AG04450 (cell line): ENCODE data around the gene PEDS1. TPM values are rescaled to one million over a fixed set of nuclear protein-coding genes. Genes with fewer than 3 reads are reported as not detected.

ENCODE experiments used
- CTCF ChIA-PET: fragments of 300-600, 350-600 bp; formaldehyde crosslinking; extraction: SDS; loops from one replicate; lab custom pipeline; 2022; ENCODE audit warnings: antibody characterized with exemption, inconsistent platforms; lab: Charles Lee
- POLR2A ChIA-PET: fragments of 350-600 bp; formaldehyde crosslinking; extraction: SDS; loops from one replicate; lab custom pipeline; 2021; ENCODE audit warnings: antibody characterized with exemption, inconsistent platforms; lab: Yijun Ruan, JAX
- DNase-seq: peaks from one replicate; pipeline ENCODE4 v3.0.0-alpha.2; 2011; ENCODE audit warnings: low read depth, low spot score
- H3K27ac ChIP-seq: one replicate; pipeline ENCODE4 v1.5.1; 2012; ENCODE audit warnings: low read depth, low read length, control low read depth
- H3K27me3 ChIP-seq: one replicate; pipeline ENCODE4 v1.6.0; 2012; ENCODE audit warnings: low read length; ENCODE audit not compliant: control insufficient read depth, insufficient read depth
- H3K4me3 ChIP-seq: 2 replicates; pipeline ENCODE4 v1.5.1; 2011; ENCODE audit warnings: mild to moderate bottlenecking, low read depth, low read length, control low read depth
- H3K9me3 ChIP-seq: 2 replicates; pipeline ENCODE4 v1.5.1; 2012; ENCODE audit warnings: low read length; ENCODE audit not compliant: control insufficient read depth, insufficient read depth
- polyA plus RNA-seq: library from polyadenylated mRNA; depleted of rRNA; stranded (reverse); fragments of >200 nt; gene quantifications from 2 replicates; pipeline ENCODE4 v1.2.3, GENCODE V29; 2011
- TF ChIP-seq, protein P1 (sequence below): IDR thresholded peaks from 2 replicates; pipeline ENCODE4 v1.5.1; 2011; ENCODE audit warnings: low read depth, low read length, control low read depth, inconsistent platforms

Gene PEDS1
- polyA plus RNA-seq, 1 experiment: 24.7 TPM

DNA sequence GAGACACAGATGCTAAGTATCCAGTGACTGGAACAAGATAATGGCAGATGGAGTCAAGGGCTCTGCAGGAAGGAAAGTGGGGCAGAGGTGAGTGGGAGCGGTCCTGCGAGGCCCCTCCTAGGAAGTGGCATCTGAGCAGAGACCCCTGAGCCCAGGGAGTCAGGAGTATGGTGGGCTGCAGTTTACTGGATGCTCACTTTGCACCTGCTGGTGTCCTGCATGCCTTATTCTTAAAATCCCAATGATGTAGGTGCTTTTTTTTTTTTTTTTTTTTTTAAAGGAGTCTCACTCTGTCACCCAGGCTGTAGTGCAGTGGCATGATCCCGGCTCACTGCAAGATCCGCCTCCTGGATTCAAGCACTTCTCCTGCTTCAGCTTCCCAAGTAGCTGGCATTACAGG, 42.7 kb upstream of the PEDS1 start:
- DNase-seq: no peak
- H3K9me3 ChIP-seq: peaks cover 12% of the 10 kb centered on the region
- TF ChIP-seq, protein P1, sequence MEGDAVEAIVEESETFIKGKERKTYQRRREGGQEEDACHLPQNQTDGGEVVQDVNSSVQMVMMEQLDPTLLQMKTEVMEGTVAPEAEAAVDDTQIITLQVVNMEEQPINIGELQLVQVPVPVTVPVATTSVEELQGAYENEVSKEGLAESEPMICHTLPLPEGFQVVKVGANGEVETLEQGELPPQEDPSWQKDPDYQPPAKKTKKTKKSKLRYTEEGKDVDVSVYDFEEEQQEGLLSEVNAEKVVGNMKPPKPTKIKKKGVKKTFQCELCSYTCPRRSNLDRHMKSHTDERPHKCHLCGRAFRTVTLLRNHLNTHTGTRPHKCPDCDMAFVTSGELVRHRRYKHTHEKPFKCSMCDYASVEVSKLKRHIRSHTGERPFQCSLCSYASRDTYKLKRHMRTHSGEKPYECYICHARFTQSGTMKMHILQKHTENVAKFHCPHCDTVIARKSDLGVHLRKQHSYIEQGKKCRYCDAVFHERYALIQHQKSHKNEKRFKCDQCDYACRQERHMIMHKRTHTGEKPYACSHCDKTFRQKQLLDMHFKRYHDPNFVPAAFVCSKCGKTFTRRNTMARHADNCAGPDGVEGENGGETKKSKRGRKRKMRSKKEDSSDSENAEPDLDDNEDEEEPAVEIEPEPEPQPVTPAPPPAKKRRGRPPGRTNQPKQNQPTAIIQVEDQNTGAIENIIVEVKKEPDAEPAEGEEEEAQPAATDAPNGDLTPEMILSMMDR: no peak
- CTCF ChIA-PET: interaction anchor here (0.7 kb wide), 1 partner anchor 110 kb away, joined by 6 read pairs; no protein-coding TSS in a partner anchor
- POLR2A ChIA-PET: interaction anchor here (1.5 kb wide), 1 partner anchor 28 kb away, joined by 3 read pairs; no protein-coding TSS in a partner anchor
- H3K27ac ChIP-seq: peak overlapping the region; percentile 11
- H3K4me3 ChIP-seq: no peak overlapping the region
- H3K27me3 ChIP-seq: no peaks in the 10 kb centered on the region

DNA sequence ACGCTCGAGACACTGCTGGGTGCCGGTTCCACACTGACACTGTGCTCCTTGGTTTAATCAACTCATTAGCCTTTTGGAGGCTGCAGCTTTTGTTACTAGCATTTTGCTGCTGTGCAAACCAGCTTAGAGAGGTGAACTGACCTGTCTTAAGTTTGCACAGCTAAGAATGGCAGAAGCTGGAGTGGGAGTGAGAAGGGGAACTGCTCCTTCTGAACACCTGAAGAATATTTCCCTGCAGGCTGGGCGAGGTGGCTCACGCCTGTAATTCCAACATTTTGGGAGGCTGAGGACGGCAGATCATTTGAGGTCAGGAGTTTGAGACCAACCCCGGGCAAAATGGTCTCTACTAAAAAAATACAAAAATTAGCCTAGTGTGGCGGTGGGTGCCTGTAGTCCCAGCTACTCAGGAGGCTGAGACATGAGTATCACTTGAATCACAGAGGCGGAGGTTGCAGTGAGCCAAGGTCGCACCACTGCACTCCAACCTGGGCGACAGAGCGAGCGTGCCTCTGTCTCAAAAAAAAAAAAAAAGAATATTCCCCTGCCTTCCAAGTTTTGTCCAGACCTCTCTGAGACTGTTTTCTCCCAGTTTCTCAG, 42.1 kb upstream of the PEDS1 start:
- ChIA-PET CTCF (no interaction called here), POLR2A (interaction anchor here (0.7 to 1.0 kb wide), 2 partner anchors 10 to 29 kb away, joined by 3 read pairs; no protein-coding TSS in a partner anchor)
- H3K27ac ChIP-seq: peak overlapping the region; percentile 52
- H3K9me3 ChIP-seq: peaks cover 12% of the 10 kb centered on the region
- no peak for DNase-seq
- no peaks in the 10 kb centered on the region for H3K27me3 ChIP-seq
- no peak overlapping the region for H3K4me3 ChIP-seq
- TF ChIP-seq, protein P1: no peak

DNA sequence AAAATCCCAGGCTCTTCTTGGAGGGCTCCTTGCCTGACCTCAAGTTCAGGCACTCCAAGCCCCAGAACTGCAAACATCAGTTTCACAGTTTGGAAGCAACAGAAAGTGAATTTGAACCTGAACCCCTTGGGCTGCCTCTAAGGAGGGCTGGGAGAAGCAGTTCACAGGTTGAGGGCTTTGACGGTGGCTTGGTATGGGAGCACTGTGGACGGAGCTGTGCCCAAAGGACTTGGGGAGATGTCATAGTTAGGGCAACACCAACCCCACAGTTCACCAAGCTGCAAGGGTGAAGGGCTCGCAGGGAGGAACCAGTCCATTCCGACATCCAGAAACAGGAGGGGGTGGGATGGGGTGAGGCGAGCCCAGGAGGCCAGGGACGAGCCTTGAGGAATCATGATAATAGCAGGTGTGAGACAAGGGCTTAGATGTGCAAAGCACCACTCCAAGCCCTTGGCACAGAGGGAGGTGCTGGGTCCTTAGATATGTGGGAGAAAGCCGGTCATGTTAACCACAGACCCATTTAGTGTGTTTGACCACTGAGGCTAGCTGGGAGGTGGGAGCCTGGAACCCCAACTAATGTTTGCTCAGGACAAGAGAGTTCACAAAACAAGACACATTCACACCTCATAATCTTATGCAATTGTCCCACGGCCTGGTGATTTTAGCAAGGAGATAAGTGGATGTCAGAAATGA, 41.5 kb upstream of the PEDS1 start:
- POLR2A ChIA-PET: interaction anchor here (0.7 to 1.0 kb wide), 2 partner anchors 11 to 30 kb away, joined by 3 read pairs; no protein-coding TSS in a partner anchor
- CTCF ChIA-PET: no interaction called here

DNA sequence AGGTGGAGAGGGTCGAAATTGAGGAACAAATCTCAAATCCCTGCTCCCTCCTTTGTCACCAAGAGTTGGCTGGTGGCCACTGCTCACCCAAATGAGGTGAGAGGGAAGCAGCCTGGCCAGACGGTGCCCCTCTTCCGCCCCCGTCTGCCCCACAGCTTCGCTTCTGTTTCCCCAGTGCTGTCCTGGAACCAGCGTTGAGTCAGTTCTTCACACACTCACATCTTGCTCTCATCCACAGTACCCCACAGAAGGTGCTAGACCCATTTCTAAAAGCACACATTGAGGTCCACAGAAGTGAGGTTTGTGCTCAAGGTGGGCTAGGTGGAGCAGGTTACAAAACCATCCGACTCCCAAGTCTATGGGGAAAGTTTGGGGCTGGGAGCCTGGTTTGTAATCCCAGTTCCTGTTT, 40.9 kb upstream of the PEDS1 start:
- TF ChIP-seq, protein P1: no peak

More for the DNA sequence above, 41.5 kb upstream of the PEDS1 start:
- H3K27ac ChIP-seq: peak overlapping the region; percentile 96
- H3K4me3 ChIP-seq: peak overlapping the region; percentile 97
- TF ChIP-seq, protein P1: no peak
- no peaks in the 10 kb centered on the region for H3K27me3 ChIP-seq
- no peak for DNase-seq
- peaks cover 12% of the 10 kb centered on the region for H3K9me3 ChIP-seq

More for the DNA sequence above, 40.9 kb upstream of the PEDS1 start:
- H3K4me3 ChIP-seq: peak overlapping the region; percentile 97
- ChIA-PET CTCF (interaction anchor here (0.7 kb wide), 1 partner anchor 51 kb away, joined by 3 read pairs; no protein-coding TSS in a partner anchor), POLR2A (no interaction called here)
- no peaks in the 10 kb centered on the region for H3K27me3 ChIP-seq
- DNase-seq: no peak
- peaks cover 12% of the 10 kb centered on the region for H3K9me3 ChIP-seq
- H3K27ac ChIP-seq: peak overlapping the region; percentile 96
